CD4-positive, alpha-beta T cell treated with Interleukin-15 for 1 hour (primary cell): ENCODE data around the gene DEFB131B.
"Not testable (repeated sequence)": the region's sequence is repeated elsewhere in the genome, so short reads cannot be mapped to it uniquely, and the experiment has no call there.

ENCODE experiments used
- DNase-seq: peaks from one replicate; pipeline ENCODE4 v3.0.0-alpha.2; 2020

Gene DEFB131B

DNA sequence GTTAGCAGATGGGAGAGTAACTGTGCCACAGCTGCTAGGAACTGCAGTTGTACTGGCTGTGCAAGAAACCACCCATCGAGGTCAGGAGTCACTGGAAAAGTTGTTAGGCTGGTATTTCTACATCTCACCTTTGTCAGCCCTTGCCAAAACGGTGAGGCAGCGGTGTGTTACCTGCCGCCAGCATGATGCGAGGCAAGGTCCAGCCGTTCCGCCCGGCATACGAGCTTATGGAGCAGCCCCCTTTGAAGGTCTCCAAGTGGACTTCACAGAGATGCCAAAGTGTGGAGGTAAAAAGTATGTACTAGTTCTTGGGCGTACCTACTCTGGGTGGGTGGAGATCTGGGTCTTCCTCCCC lies 33.7 kb downstream of the DEFB131B start:
- not testable (repeated sequence) for DNase-seq

DNA sequence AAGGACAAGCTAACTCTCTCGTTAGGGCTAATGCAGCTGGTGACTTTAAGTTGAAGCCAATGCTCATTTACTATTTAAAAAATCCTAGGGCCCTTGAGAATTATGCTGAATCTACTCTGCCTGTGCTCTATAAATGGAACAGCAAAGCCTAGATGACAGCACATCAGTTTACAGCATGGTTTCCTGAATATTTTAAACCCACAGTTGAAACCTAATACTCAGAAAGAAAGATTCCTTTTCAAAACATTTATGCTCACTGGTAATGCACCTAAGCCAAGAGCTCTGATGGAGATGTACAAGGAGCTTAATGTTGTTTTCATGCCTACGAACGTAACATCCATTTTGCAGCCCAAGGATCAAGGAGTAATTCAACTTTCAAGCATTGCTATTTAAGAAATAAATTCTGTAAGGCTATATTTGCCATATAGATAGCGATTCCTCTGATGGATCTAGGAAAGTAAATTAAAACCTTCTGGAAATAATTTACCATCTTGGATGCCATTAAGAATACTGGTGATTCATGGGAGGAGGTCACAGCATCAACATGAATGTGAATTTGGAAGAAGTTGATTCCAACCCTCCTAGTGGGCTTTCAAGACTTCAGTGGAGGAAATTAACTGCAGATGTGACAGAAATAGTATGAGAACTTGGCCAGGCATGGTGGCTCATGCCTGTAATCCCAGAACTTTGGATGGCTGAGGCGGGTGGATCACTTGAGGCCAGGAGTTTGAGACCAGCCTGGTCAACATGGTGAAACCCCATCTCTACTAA lies 35.7 kb downstream of the DEFB131B start:
- no peak for DNase-seq

DNA sequence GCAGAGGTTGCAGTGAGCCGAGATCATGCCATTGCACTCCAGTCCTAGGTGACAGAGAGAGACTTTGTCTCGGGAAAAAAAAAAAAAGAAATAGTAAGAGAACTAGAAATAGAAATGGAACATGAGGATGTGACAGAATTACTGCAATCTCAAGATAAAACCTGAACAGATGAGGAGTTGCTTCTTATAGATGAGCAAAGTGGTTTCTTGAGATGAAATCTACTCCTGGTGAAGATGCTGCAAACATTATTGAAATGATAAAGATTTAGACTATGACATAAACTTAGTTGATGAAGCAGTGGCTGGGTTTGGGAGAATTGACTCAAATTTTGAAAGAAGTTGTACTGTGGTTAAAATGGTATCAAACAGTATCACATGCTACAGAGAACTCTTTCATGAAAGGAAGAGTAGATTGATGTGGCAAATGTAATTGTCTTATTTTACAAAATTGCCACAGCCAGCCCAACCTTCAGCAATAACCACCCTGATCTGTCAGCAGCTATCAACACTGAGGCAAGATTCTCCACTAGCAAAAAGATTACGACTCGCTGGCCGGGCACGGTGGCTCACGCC lies 36.5 kb downstream of the DEFB131B start:
- no peak for DNase-seq

DNA sequence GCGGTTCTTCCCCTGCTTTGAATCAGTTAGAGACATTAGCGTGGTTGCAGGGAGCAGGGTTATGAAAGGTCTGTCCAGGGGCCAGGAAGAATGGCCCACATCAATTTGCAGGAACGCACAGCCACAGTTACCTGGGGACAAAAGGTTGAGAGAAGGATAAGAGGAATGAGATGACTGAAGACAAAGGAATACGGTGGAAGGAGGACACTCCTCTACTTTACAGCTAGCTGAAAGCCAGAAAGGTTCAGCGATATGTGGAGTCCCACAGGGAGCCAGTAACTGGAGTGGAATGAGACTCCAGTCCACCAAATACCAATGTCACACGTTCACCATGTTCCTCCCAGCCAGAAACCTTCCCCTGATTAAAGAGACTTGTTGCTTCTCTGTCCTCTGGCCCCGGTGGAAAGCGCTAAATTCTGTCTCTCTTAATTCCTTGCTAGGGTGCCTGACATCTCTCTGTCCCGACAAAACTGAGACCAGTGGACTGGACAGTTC lies 39.4 kb downstream of the DEFB131B start:
- DNase-seq = no peak

DNA sequence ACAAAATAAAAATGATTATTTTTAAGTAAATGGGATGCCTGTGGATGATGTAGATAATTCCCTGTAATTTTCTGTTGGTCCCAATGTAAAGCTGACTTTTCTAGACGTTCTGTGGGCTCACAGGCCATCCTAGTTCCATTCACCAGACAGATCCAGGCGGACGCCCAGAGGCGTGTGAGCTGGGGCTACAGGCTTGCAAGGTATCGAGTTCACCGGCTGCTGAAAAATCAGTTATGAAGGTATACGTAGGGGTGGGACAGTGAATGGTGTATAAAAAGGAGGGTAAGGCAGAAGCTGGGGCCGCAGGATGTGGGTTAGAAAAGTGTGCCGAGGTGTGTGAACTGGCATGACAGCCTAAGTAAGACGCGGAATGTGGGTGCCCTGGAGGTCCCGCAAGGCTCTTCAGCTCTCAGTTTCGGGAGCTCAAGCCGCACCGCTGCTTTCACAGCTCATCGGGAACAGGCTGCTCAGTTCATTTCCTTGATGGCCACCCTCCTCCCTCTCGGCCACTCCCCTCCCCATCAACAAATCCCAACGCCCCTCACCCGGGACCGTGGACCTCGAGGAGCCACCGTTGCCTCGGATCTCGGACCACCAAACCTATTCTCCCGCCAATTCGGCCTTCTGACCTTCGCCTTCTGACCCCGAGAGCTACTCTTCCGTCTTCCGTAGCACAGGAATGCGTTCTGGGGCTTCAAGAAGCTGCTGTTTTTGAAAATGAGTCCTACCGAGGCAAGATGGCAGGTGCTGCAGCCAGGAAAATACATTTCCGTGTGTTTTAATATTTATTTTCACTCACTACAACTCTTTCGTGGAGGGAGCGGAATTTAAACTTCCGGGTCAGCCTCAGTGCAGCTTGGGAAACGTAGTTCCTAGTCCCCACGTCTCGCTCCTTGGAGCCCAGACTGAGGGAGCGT lies 49.8 kb downstream of the DEFB131B start, which contains the start of gene XNDC1N:
XNDC1N (minus strand) TSS at position 775 of the 917 bp plus-strand sequence. CDS start 5,241 bp downstream, outside the sequence.
- peak; percentile 30 for DNase-seq

DNA sequence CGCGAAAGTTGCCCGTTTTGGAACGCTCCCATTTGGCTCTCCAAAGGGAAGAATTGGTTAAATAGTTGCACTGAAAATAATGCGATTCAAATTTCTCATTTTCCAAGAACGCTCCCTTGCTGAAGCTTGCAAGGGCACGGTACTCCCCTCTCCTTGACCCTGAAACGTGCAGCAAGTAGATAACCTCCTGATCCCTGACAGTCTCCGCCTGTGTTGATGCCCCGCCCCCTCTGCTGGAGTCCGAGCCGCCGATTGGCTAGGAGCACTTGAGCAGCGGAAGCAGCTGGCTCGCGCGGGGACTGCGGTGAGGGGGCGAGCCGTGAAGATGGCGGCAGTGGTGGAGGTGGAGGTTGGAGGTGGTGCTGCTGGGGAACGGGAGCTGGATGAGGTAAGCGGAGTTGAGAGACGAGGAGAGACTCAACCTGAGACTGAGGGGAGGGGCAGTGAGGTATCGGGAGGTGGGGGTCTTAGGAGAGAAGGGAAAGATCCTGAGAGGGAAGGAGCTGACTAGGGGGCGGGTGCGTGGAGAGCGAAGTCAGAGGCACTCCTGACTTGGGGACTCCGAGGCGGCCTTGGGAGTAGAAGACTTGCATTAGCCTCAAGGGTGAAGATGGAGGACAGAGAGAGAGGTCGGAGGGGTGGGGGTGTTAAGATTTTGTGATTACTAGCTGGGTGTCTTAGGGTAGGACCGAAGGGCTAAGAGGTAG lies 50.6 kb downstream of the DEFB131B start, which contains the start of gene RNF121:
RNF121 (plus strand) TSS at position 310 of the 707 bp plus-strand sequence; CDS start at position 326, 16 bp downstream.
- DNase-seq = peak; percentile 95

DNA sequence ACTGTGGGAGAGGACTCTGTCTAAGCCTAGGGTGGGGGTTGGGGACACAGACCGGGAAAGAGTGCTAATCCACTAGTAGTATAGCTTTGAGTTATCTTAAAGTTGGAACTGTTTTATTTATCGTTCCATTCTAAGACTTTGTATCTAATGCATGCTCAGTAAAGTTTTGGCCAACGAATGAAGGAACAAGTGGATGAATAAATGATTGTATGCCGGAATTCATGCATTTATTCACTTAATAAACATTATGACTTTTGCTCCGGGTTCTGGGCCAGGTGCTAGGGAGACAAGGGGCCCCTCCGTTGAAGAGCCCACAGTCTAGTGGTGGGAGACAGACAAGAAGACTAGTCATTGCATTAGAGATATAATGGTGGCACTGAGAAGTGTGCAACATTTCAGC lies 51.2 kb downstream of the DEFB131B start:
- DNase-seq = no peak

DNA sequence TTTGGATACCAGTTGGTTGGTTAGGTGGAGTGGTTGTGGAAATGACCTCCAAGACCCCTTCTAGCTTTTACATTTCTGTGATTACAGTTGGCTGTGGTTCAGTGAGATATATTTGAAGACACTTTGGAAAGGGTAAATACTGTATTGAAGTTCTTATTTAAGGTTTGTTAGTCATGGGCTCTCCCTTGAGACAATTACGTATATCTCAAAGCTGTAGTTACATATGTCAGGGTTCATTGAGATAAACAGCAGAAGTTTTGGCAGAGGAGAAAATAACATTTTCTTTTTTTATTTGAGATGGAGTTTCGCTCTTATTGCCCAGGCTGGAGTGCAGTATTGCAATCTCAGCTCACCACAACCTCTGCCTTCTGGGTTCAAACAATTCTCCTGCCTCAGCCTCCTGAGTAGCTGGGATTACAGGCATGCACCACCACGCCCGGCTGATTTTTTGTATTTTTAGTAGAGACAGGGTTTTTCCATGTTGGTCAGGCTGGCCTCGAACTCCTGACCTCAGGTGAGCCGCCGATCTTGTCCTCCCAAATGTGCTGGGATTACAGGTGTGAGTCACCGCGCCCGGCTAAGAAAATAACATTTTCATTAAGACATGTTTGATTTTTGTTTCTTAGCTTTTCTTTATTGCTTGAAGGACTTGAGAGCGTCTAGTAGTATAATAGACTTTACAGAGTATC lies 52.4 kb downstream of the DEFB131B start:
- DNase-seq = no peak

DNA sequence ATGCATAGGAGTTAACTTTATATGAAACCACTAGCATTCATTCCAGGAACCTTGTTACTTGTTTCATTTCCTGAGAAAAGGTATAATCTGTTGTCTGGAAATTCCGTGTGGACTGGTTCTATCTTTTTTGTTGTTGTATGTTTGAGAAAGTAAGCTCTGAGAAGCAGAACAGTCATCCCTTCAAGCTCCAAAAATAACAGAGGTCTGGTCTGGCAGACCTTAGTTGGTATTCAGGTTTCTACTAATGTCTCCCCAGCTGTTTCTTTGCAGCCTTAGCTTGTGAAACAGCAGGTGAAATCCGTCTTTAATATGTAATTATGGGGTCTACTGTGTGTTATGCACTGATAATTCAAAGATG lies 53.0 kb downstream of the DEFB131B start:
- DNase-seq = no peak

DNA sequence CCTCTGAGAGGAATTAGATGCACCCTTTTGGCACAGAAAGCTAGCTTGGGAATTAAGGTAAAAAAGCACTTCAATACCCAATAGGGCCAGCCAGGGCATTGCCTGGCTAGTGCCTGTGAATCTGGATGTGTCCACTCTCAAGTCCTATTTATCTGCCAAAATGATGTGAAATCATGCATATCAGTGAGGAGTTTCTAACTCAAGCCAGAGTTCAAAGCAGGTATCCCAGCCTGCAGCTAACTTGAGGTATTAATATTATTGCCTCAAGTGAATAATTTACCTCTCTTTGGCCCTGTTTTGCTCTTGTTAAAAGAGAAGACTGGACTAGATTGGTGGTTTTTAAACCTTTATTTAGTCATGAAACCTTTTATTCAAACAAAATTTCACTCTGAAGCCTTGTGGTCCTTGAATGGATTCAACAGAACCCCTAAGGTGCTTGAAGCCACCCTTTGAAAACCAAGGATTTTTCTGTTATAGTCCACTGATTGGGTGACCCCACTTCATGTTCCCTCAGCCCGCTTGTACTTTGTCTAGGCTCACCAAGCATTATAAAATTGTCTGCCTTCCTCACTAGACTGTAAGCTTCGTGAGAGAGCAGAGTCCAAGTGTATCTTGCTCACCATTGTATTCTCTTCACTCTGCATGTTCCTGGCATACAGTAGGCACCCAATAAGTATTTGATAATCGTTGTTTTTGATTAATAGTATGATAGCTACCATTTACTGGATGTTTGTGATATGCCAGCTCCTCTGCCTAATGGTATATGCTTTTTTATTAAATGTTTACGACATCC lies 55.1 kb downstream of the DEFB131B start:
- no peak for DNase-seq
